ENCODE data around the gene FLNA.
A peak's percentile ranks its signal among the peaks of the same experiment; 100 is the strongest.
"Not testable (repeated sequence)": the region's sequence is repeated elsewhere in the genome, so short reads cannot be mapped to it uniquely, and the experiment has no call there.

FLNA gene

DNA sequence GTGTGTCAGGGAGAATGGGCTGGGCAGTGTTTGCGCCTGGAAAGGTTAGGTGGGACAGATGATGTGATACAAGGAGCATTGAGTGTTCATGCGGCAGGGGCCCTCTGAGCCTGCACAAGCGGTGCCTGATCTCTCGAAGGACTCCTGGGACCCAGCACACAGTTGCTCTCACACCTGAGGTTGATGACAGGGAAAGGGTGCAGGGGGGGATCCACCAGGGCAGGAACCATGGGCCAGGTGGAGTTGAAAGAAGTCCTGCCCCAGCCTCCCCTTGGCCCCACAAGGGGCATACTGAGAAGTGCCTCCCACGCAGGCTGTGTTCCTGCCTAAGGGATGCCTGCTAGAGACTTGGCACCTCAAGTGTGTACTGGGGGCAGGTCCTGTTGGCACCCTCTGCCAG lies 45.8 kb downstream of the FLNA start:
- no peak for DNase-seq

DNA sequence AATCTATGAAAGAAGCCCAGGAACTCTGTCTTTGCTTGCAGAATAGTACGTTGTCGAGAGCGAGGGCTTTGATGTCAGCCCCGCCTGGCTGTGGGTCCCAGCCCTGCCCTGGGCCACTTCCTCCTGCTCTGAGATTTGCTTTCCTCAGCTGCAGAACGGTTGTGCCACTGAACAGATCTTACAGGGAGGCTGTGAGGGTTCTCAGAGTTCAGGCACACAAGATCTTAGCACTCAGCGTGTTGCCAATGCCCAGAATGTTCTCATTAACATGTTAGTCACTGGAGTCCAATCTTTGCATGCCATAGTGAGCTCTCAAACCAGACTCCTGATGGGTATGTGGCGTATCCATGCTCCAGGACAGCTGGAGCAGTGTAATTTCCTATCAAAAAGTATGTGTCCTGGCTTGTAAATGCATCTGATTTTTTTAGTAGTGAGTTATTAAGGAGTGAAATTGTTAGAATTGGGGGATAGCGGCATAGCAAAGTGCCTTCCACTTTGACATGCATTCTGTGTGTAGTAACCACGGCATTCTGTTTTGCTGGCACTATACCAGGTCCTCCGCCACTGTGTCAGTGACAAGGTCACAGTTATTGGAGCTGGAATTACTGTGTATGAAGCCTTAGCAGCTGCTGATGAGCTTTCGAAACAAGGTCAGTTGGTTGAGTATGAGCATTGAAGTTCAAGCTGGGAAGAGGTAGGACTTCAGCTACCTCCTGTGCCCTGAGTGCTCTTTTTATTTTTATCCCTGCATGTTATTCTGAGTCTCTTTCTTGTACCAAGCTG lies 47.2 kb downstream of the FLNA start:
- no peak for DNase-seq

DNA sequence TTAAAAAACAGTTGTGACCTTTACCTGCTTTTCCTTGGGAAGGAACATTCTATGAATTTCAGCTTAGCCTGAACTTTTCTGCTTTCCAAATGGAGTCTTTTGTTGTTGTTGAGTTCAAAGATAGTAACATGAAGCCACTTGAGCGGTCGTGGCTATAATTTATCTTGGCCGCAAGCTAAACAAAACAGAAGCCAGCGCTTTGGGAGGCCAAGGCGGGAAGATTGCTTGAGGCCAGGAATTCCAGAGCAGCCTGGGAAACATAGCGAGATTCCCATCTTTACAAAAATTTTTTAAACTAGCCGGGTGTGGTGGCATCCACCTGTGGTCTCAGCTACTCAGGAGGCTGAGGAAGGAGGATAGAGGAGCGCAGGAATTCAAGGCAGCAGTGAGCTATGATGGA lies 48.9 kb downstream of the FLNA start:
- no peak for DNase-seq

DNA sequence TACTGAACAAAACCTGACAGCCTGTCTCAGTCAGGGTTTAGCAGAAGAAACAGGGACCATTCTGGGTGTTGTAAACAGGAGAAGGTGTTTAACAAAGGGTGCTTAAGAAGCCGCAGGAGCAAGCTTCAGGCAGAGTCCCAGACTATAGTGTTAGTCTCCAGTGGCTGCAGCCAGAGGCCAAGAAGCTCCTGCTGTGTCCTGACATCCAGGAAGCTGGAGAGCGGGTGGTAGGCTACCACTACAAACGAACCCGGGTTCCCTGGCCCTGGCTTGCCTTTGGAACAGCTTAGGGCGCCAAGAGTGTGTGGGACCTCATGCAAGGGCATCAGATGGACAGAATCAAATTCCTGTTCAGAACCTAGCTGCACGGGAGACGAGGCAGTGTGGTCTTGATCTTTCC lies 50.9 kb downstream of the FLNA start:
- DNase-seq: no peak

DNA sequence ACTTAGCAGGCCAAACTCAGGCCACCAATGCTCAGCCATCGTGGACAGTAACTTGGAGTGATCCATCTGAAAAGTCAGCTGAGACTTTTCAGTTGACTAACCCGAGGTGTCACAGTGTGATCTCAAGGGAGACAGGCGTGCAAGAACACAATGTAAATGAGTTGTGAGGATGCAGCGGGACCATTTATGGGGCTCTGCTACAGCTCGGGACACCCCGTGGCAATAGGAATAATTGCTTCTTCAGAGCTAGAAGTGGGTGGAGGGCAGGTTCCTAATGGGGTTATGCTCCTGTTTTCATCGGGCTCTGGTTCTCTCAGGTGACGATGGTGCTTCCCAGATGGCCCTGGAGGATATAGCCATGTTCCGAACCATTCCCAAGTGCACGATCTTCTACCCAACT lies 51.5 kb downstream of the FLNA start:
- no peak for DNase-seq

DNA sequence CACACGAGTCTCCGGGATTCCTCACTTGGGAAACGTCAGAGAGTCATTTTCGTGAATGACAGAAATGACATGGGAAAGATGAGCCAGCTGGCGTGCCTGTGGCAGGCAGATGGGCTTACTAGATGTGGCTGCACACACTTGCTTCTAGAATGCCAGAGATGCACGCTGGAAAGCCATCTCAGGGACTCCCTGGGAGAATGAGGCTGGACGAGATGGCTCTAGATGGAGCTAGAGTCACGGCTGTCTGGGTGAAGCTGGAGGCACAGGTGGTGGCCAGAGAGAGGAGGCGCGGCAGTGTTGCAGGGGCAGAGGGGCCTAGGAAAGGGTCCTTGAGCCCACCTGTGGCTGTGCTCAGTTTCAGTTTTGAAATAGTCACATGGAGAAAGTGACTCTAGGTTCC lies 52.8 kb downstream of the FLNA start:
- no peak for DNase-seq

DNA sequence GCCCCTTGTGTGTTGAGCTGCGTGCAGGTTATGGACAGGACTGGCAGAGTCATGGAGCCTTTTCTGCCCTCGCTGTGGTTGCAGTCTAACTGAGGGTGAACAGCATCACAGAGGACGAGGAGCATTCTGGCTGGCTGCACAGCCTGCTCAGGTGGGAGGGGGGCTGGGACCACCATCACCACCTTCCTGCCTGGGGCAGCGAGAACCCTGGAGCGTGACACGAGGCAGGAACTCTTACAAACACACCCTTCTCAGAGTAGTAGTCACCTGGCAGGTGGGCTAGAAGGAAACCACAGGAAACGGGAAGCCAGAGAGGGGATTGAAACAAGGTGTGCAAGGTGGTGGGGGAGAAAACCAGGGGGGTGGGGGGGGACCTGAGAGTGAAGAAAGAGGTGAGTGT lies 53.3 kb downstream of the FLNA start:
- no peak for DNase-seq

DNA sequence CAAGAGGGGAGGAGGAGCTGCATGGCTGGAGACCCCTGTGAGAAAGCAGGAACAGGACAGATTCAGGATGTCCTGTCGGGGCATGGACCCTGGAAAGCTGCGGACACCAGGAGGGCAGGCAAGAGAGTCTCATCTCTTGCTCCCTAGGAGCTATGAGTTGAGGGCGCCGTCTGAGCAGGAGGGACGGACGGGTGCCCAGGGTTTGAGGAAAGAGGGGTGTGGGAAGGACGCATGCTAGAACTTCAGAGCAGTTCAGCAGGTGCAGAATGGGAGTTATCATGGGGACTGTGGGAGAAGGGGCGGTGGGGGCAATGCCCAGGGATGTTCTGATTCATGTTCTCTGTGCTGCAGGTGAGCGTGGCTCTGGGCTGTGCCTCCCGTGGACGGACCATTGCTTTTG lies 54.0 kb downstream of the FLNA start:
- DNase-seq: no peak

DNA sequence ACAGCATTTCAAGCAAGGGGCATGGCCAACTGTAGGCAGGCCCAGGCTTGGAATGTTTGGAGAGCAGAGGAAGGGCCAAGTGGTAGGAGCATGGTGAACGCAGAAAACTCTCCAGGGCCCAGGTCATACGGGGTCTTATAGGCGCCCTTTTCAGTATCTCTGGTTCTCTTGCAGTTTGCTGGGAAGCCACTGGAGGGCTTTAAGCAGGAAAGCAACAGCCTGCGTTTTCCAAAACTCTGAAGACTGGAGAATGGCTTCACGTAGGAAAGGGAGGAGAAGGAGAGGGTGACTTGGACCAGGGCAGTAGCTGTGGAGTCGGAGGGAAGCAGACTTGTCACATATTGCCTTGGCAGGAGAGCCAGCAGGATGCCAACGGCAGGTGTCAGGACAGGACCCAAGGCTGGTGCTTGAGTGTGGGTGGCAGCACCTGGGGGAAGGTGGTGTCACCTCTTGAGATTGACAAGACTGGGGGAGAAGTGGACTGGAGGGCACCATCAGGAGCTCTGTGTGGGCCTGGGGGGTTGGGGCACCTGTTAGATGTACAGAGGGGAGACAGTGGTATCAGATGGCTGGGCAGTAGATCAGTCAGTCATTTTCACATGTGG lies 56.9 kb downstream of the FLNA start:
- no peak for DNase-seq

DNA sequence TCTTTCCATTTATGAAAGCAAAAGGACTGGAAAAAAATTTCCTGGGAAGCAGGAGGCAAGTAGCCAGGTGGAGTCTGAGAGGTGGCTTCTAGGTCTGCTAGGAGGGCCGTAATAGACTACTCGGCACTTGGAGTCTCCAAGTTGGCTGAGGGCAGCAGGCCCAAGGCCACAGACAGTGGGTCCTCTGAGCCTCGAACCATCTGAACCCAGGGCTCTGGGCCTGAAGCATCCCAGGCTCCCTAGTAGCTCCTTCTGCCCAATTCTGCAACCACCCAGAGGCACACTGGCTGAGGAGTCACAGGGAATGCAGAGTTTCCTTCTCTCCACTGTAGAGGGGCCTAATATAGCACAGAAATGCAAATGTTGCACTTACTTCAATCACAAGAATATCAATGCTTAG lies 59.0 kb downstream of the FLNA start:
- no peak for DNase-seq

DNA sequence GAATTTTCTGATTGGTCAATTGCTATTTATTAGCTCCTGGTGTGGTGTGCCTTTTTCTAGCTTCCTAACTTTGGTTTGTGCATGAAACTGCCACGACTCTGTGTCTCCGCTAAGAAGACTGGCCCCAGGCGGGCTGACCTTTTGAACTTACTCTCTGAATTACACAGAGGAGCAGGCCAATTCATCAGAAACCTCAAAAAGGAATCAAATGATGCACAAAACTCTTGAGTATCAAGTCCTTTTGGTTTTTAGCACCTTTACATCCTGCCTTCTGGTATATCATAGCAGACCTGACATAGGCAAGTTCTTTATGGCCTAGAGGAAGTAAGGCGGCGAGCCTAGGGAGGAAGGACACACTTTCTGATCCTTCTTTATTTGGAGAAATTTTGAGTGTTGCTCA lies 61.3 kb downstream of the FLNA start:
- no peak for DNase-seq

DNA sequence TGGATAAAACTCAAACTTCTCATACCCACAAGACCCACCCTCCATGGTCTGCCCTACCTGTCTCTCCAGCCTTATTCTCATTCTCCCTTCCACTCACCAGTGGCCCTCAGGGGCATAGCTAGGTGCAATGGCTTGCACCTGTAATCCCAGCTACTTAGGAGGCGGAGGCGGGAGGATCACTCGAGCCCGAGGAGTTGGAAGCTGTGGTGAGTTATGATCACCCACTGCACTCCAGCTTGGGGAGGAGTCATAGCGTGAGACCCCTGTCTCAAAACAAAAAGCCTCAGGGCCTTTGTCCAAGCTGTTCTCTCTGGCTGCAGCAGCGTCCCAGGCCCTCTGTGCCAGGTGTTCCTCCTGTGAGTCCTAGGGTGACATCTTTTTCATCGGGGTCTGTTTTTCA lies 62.3 kb downstream of the FLNA start:
- no peak for DNase-seq

DNA sequence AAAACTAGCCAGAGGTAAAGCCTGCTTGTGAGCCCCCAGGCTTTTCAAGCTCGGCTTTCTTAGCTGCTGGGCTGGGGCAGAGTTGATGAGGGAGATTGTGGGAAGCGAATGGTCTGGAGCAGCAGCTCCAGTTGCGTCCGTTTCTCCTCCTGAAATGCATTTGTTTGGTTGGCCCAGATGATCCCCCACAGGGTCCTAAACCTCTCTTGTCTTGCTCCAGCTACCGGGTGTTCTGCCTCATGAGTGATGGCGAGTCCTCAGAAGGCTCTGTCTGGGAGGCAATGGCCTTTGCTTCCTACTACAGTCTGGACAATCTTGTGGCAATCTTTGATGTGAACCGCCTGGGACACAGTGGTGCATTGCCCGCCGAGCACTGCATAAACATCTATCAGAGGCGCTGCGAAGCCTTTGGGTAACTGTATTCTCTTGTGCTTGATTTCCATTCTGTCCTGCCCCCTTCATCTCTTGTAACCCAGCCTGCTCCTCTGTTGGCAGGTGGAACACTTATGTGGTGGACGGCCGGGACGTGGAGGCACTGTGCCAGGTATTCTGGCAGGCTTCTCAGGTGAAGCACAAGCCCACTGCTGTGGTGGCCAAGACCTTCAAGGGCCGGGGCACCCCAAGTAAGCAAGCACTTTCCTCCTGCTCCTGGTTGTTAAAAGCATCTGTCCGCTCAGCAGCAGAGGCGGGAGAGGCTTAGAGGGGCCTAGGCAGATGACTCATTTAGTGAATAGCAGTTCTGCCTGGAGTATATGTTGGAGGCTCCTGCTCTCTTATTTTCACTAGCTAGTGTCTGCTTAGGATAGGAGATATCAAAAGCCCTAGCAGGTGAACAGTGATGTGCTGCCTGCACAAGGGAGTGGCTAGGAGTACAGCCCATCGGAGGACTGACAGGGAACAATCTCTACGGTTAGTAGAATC lies 63.6 kb downstream of the FLNA start:
- DNase-seq: no peak

DNA sequence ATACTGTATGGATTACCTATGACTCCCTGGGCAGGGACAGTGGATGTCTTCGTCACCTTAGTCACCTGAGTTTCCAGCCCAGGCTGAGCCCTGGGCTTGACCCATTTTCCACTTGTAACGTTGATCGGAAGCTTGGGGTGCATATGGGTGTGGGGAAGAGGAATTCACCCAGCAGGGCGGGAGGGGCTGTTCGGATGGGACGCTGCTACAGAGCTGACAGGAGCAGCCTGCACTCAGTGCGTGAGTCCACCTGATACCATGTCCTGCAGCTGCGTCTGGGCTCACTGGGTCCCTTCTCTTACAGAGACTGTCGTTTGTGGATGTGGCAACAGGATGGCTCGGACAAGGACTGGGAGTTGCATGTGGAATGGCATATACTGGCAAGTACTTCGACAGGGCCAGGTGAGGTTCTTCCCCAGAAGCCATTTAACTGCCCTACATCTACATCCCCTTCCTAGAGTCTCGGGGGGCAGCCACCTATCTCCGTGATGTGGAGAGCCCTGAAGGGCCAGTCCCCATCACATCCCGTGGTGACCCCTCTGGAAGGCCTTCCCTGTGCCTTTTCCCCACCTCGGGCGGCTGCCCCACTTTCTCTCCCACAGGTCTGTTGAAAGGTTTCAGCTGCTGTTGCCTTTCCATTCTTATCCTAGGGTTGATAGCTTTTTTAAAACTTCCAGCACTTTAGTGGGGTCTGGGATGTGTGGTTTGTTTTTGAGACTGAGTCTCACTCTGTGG lies 65.2 kb downstream of the FLNA start:
- DNase-seq: no peak

DNA sequence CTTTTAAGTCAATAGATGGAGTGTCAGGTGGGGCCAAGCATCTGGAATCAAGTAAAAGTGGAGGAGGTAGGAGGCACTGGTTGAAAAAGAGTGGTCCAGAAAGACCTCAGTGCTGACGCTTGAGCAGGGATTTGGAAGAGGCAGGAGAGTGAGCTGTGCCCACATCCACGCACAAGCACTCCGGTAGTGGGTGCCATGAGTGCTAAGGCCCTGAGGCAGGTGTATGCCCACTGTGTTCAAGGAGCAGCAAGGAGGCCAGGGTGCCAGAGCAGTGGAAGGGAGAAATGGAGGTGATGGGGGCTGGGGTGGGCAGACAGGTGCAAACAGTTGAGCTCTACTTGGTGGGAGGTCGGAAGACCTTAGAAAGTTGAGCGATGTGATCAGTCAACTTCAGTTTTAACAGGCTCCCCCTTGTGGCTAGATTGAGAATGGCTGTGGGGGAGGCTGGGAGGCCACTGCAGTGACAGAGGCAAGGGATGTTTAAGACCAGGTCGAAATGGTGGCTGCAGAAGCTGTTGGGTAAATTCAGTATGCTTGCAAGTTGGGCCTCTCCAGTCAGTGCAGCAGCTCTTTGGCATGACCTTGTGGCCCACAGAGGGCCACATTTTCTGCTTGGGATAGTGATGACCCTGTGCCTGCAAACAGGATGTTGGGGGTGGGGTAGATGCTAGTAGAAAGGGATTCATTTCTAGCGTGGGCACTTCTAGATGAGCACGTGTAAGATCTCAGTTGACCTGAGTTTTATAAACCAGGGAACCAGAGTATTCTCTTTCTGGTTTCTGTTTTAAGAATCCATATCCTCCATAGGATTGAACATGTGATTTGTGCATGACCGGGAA lies 66.1 kb downstream of the FLNA start:
- peak; percentile 56 for DNase-seq

DNA sequence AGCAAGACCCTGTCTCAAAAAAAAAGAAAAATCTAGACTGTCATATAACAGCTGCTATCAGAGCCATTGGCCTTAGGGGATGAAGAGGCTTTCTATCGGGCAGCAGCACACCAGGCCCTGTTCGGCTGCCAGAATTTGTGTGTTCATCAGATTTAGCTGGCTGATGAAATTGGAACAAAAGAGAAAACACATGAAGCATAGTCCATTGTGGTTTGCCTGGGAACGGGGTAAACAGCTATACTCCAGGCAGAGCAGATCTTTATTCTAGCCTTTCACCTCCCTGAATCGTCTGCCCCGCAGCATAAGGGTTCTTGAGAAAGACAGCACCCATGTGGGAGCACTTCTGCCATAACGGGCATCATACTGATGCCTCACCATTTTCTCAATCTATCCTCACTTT lies 67.2 kb downstream of the FLNA start:
- DNase-seq: no peak

DNA sequence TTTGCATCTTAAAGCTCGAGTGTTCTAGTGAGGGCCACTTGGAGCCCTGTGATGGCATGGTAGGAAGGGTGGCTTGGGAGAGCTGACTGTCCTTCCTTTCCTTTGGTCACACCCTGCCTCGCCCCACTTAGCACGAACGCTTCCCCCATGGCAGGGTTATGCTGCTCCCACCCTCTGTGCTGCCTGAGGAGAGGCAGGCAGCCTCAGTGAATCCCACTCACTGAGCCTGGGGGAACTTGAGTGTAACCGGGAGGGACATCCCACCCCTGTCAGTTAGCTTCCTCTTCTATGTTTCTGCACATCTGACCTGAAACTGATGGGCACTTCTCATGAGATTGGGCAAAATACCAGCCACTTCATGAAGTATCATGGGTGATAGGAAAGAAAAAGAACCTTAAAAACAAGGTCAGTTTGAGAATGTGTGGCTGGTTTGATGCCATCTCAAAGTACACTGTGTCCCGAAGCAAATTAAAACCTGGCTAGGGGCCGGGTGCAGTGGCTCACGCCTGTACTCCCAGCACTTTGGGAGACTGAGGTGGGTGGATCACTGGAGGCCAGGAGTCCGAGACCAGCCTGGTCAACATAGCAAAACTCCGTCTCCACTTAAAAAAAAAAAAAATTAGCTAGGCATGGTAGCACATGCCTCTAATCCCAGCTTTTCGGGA lies 68.8 kb downstream of the FLNA start:
- DNase-seq: no peak

DNA sequence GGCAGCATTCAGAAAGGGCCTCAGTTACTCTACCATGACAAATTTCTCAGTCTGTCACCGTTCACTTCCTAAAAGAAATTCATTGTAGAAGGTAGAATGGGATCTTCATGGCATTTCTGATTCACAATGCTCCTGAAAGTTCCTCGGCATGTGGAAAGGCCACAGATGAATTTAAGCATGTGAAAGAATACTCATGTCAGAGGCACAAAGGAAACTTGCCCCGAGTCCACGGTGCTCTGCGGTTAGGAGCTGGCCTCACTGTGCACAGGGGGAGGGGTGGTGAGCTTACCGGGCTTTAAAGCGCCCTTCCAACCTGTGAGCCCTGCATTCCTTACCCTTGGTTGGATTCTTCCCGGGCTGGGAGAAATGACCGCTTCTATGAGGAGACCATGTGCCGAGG lies 69.6 kb downstream of the FLNA start:
- DNase-seq: no peak

DNA sequence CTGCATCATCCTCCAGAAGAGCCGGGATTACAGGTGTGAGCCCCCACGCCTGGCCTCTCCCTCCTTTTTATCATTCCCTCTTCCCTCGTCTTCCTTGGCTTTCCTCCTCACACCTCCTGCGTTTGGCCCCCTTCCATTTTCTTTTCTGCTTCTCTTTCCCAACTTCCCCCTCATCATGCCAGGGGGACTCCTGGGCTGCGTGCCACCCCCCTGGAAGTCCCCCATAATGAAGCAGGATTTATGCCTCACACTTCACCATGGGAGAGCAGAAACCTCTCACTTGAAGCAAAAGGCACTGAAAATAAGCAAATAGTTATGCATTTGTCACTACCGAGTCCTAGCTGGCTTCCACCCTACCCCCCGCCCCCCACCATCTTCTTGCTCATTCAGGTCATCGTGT lies 71.0 kb downstream of the FLNA start:
- DNase-seq: no peak

DNA sequence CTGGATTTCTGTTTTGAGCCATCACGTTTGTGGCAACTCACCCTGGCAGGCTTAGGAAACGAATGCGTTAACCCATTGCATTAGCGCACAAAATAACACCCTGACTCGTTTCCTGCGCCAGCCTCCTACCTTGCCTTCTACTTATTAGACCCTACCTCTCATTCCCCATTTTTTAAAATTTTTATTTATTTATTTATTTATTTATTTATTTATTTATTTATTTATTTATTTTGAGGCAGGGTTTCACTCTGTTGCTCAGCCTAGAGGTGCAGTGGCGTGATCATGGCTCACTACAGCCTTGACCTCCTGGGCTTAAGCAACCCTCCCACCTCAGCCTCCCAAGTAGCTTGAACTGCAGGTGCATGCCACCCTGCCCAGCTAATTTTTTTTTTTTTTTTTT lies 71.4 kb downstream of the FLNA start:
- not testable (repeated sequence) for DNase-seq

DNA sequence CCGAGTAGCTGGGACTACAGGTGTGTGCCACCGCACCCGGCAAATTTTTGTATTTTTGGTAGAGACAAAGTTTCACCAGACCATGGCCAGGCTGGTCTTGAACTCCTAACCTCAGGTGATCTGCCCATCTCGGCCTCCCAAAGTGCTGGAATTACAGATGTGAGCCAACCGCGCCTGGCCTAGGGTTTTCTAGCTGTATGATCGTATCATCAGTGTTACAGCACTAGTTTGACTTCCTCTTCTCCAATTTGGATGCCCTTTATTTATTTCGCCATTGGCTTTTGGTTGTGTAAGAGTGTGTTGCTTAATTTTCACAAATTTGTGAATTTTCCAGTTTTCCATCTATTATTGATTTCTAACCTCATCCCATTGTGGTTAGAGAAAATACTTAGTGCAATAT lies 73.6 kb downstream of the FLNA start:
- no peak for DNase-seq

All from right hindlimb (tissue), 1 donor.